Stimulated activated CD4-positive, alpha-beta T cell treated with anti-CD3 and anti-CD28 coated beads, Interleukin-1b, Interleukin-23, amount 100 ng/mL, for 1 hour (primary cell): Measurements from ENCODE around the gene KRTDAP.

ENCODE experiments used
- DNase-seq, 2 donors: peaks; one replicate each; pipeline ENCODE4 v3.0.0-alpha.2; 2020; ENCODE audit warnings: low read depth in 2 of 2

Gene KRTDAP

DNA sequence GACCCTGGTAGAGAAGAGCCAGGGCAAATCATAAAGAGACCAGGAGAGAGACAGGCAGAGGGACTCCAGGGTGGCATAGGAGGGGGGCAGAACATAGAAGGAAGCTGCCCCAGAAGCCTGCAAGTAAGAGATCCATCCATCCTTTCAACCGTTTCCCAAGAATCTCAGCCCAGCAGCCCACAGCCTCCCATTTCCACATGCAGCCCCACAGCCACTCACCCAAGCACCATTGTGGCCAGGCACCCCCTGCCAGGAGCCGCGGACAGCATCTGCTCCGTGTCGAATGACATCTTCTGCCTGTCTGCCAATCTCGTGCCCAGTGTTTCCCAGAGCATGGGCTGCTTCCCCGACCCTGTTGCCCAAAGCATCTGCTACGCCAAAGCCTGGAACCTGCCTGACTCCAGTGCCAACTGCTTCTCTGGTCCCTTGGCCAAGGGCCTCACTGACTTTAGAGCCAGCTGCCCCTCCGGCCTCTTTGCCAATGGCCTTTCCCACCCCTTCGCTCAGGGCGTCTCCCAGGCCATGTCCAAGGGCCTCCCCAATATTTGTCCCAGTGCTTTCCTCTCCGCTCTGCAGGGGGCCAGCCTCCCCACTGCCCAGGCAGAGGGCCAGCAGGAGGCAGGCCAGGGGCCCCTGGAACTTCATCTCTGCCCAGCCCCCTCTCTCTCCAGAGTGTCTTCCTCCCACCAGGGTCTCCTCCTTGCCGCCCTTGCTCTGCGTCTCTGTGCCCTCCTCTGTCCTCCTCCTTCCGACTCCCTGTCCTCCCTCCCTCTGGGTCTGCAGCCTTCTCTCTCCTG is 22.8 kb upstream of the KRTDAP start:
- no peak for DNase-seq

GRCh38 chr19:35511337-35511736 is 21.1 kb upstream of the KRTDAP start:
- DNase-seq: no peak

DNA sequence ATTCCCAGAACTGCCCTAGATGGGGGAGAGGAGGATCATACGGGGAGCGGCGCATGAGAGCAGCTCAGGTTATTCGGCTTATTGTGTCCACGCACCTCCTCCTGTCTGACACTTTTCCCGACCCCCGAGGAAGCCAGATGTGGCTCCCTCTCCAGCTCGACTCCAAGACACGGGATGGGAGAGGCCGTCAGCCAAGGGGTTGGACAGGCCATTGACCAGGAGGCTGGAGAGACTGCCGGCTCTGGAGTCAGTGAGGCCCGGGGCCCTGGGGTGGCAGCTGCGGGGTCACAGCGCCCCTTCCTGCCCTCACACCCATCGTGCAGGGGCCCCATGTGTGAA is 20.3 kb upstream of the KRTDAP start:
- DNase-seq: no peak

- DNase-seq: peak; percentile 33 to 63
These were observed 19.8 kb upstream of the KRTDAP start for GRCh38 chr19:35509861-35510625.

- DNase-seq: no peak
These were observed 18.9 kb upstream of the KRTDAP start for GRCh38 chr19:35509018-35509652.

DNA sequence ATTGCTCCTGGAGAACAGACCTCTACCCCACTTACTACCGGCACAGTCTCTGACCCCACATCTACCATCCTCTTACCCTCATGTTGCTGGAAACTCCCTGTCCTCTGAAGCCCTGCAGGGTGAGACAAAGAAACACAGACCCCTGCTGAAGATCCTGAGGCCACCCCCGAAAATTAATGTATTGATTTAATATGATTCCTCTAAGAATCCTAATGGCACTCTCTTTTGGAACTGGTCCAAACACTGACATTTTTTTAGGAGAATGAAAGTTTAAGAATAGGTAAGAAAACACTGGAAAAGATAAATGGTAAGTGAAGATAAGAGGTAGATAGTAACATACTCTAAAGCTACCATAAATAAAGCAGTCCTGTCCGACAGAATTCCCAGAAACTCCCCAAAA is 17.9 kb upstream of the KRTDAP start:
- no peak for DNase-seq

- DNase-seq: no peak
These were observed 17.3 kb upstream of the KRTDAP start for GRCh38 chr19:35507561-35507960.

DNA sequence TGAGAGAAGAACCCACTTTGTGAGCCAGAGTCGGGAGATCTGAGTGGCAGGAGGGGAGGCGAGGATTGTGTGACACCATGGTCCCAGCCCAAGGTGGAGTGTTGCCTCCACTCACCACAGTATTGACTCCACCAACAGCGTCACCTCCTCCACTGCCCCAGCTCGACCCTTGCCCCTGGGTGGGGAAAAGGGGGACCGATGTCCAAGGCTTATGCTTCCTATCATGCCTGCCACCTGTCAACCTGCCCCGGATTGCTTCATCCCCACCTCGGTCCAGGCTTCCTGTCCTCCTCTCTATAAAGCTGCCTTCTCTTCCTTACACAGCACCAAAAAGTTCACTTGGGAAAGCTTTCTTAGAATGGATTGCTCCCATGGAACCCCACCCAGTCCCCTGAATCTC is 15.7 kb upstream of the KRTDAP start:
- no peak for DNase-seq

DNA sequence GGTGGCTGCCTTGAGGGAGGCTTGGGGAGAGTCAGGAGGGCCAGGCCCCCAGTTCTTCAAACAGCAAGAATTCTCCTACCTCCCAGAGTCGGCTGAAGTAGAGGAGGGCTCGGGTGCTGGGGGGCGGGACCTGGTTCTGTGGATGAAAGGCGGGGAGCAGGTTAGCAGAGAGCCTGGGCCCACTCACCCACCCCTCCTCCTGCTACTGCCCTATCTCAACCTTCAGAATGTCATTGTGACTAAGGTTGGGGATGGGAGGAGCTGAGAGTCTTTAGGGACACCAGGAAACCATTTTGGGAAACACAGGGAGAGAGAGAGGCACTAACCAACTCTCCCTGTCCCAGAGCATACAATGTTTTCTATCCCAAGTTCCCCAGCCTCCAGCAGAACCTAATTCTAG is 12.5 kb upstream of the KRTDAP start:
- no peak for DNase-seq

- DNase-seq: no peak
These were observed 11.4 kb upstream of the KRTDAP start for GRCh38 chr19:35501684-35502083.

DNA sequence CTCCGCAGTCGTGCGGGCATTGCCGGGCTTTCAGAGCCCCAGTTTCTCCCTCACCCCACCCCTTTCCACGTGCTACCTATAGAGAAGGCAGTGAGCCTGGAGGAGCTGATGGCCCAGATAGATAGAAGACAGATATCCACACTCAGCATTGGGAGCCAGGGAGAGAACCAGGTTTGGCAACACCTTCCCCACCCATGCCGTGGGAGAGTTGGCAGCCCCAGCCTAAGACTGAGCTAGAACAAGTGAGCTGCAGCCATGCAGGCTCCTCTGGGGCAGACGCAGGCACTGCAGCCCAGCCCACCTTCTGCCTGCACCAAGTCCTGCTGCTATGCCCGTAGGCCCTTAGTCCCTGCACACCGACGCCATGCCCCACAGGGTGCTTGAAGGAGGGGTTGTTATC is 10.3 kb upstream of the KRTDAP start:
- no peak for DNase-seq

GRCh38 chr19:35498984-35499527 is 8.8 kb upstream of the KRTDAP start:
- no peak for DNase-seq

GRCh38 chr19:35498220-35498619 is 8.0 kb upstream of the KRTDAP start:
- no peak for DNase-seq

DNA sequence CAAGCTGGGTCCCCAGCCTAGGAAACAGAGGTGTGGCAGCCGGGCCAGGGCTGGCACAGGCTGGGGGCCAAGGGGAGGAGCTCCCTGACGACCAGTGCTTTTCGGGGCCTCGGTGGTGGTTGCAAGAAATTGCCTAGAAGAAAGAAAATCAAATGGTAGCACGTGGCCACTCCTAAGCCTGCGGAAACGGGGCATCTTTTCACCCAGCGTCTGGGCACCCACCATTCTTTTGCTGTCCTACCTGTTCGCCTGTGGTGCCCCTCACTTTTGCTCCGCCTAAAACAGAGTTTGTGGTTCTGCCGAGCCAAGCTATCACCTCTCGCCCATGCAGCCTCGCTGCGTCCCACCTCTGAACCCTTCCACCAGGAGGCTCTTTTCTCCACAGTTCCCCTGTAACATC is 7.1 kb upstream of the KRTDAP start:
- no peak for DNase-seq

- DNase-seq: peak; percentile 36 to 66
These were observed 5.1 kb upstream of the KRTDAP start for GRCh38 chr19:35495107-35496064.

- DNase-seq: no peak
These were observed 3.7 kb upstream of the KRTDAP start for GRCh38 chr19:35493971-35494370.

DNA sequence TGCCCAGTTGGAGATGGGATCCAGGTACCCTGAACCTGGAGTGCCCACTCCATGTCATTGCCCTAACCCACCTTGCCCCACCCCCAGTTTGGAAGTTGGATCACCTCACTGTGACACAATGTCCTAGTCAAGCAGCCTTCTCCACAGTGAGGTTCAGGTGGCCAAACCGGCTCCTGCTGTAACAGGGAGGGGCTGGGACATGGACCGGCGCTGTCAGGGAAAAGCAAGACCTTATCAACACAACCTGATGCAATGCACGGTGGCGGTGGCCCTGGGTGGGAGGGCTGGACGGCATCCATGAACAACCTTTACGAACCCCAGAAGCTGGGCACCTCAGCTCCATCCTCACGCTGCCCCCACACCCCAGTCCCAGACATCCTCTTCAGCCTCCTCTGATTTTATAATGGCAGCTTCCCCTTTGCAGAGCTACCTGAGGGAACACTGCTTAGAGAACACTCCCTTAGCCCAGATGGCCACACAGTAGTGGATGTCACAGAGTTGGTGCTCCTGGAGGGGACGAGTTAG is 1.6 kb upstream of the KRTDAP start:
- DNase-seq: no peak

- DNase-seq: no peak
These were observed 1.6 kb downstream of the KRTDAP start for GRCh38 chr19:35488677-35489076.

- DNase-seq: no peak
These were observed 2.5 kb downstream of the KRTDAP start for GRCh38 chr19:35487656-35488182.

DNA sequence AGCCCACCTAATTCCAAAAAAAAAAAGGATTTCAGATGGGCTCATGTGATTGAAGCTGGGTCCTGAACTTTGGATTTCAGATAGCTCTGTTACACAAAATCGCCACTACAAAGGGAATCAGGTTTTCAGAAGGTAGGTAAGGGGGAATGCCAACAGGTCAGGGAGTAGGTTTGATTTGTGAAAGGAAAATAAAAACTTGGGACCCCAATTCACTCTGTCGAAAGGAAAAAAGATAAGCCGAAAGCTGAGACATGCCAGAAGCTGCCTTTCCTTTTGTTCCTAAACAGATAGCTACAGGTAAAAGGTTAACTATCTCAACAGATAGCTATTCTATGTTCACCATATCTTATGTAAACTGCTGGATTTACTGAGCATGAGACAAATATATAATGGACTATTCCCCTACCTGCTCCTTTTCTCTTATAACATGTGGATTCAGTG is 4.0 kb downstream of the KRTDAP start:
- DNase-seq: no peak
